Caco-2 (cell line): Measurements from ENCODE around the gene FGG. TPM values are rescaled to one million over a fixed set of nuclear protein-coding genes. Genes with fewer than 3 reads are reported as not detected.

Experiments used
- BruUV-seq: library from RNA; stranded (reverse); fragments of 400-500 nt; replicated peaks from 2 replicates; lab custom pipeline; 2021; lab: Mats Ljungman, UMichigan
- CTCF ChIA-PET: fragments of 300-600 bp; sonication (Branson Sonifier 250); formaldehyde crosslinking; loops from one replicate; lab custom pipeline; 2022; ENCODE audit warnings: antibody characterized with exemption; lab: Charles Lee
- POLR2A ChIA-PET: fragments of 300-600 bp; sonication (Branson Sonifier 250); formaldehyde crosslinking; loops from one replicate; lab custom pipeline; 2022; ENCODE audit warnings: antibody characterized with exemption; lab: Charles Lee
- DNase-seq, 2 experiments: peaks; one replicate each; pipeline versions ENCODE4 v3.0.0 to v3.0.0-alpha.2; 2020 to 2022
- H3K27me3 ChIP-seq: replicated peaks from 2 replicates; pipeline ENCODE4 v1.6.0; 2011; ENCODE audit warnings: low read length; ENCODE audit not compliant: control insufficient read depth, insufficient read depth
- H3K36me3 ChIP-seq: 2 replicates; pipeline ENCODE4 v1.5.1; 2011; ENCODE audit warnings: low read length; ENCODE audit not compliant: control insufficient read depth, insufficient read depth
- H3K4me1 ChIP-seq: fragments of 250-450 bp; sonication (Bioruptor Pico); 2 replicates; pipeline ENCODE4 v1.5.1; 2020; ENCODE audit warnings: mild to moderate bottlenecking
- H3K4me3 ChIP-seq: 2 replicates; pipeline ENCODE4 v1.5.1; 2011; ENCODE audit warnings: low read depth, mild to moderate bottlenecking, control low read depth, low read length
- H3K9me3 ChIP-seq: fragments of 250-450 bp; sonication (Bioruptor Pico); 2 replicates; pipeline ENCODE4 v1.5.1; 2020; ENCODE audit warnings: mild to moderate bottlenecking, moderate library complexity
- H3K27ac Mint-ChIP-seq: one replicate; pipeline ENCODE4 v1.8.0; 2022; ENCODE audit warnings: mixed read lengths; ENCODE audit not compliant: unreplicated experiment
- H3K27me3 Mint-ChIP-seq: one replicate; pipeline ENCODE4 v1.8.0; 2022; ENCODE audit warnings: mixed read lengths; ENCODE audit not compliant: insufficient read depth, unreplicated experiment
- H3K36me3 Mint-ChIP-seq: one replicate; pipeline ENCODE4 v1.8.0; 2022; ENCODE audit warnings: mild to moderate bottlenecking, mixed read lengths; ENCODE audit not compliant: insufficient read depth, unreplicated experiment
- H3K4me1 Mint-ChIP-seq: one replicate; pipeline ENCODE4 v1.8.0; 2022; ENCODE audit warnings: low read depth, mixed read lengths; ENCODE audit not compliant: unreplicated experiment
- H3K4me3 Mint-ChIP-seq: one replicate; pipeline ENCODE4 v1.8.0; 2022; ENCODE audit warnings: mild to moderate bottlenecking, moderate library complexity, mixed read lengths; ENCODE audit not compliant: unreplicated experiment
- H3K9me3 Mint-ChIP-seq: one replicate; pipeline ENCODE4 v1.8.0; 2022; ENCODE audit warnings: mixed read lengths; ENCODE audit not compliant: unreplicated experiment
- CTCF ChIP-seq, 2 experiments: fragments of 200-600 bp in 1 of 2; IDR thresholded peaks; 1 replicate in 1 of 2; 2 replicates in 1 of 2; pipeline versions ENCODE4 v1.5.1 to v1.8.0; 2011 to 2022; ENCODE audit warnings: antibody characterized with exemption in 1 of 2, control low read depth in 1 of 2, inconsistent platforms in 1 of 2, low read depth in 1 of 2, low read length in 1 of 2, mild to moderate bottlenecking in 1 of 2, moderate library complexity in 1 of 2; ENCODE audit not compliant: insufficient read depth in 1 of 2, severe bottlenecking in 1 of 2, unreplicated experiment in 1 of 2
- intact Hi-C: fragments of 100-400 bp; cut with micrococcal nuclease; formaldehyde crosslinking; loops from one replicate; pipeline ENCODE4 v1.10.0; 2022; ENCODE audit not compliant: unreplicated experiment
- total RNA-seq: library from RNA; stranded (reverse); gene quantifications from 2 replicates; pipeline ENCODE4 v1.2.3, GENCODE V29; 2022

Gene FGG
- total RNA-seq, 1 experiment from 2014 or later = 121 TPM

- no peaks in the 10 kb centered on the region for H3K27me3 ChIP-seq
- no peak for DNase-seq
- Mint-ChIP-seq H3K36me3 (peaks cover 11% of the 10 kb centered on the region), H3K4me3 (no peak overlapping the region), H3K27ac (no peak overlapping the region), H3K4me1 (peaks cover 2% of the 10 kb centered on the region), H3K27me3 (no peaks in the 10 kb centered on the region), H3K9me3 (no peaks in the 10 kb centered on the region)
- H3K9me3 ChIP-seq = no peaks in the 10 kb centered on the region
- no peak overlapping the region for H3K4me3 ChIP-seq
- BruUV-seq = no TSS peak
- POLR2A ChIA-PET = no interaction called here
- H3K4me1 ChIP-seq = peaks cover 6% of the 10 kb centered on the region
- peaks cover 2% of the 10 kb centered on the region; the same call in 1 of the 2 replicates for H3K36me3 ChIP-seq
- TF ChIP-seq CTCF (IDR thresholded peaks at IDR 0.05; ENCODE audit: insufficient read depth in 1 of 2, low read depth in 1 of 2, low read length in 1 of 2, severe bottlenecking in 1 of 2, unreplicated experiment in 1 of 2) = no peak
- intact Hi-C loops = no loop called here
- CTCF ChIA-PET = interaction anchor here (1.6 kb wide), 1 partner anchor 25 kb away, joined by 3 read pairs; no protein-coding TSS in a partner anchor
Observed at GRCh38 chr4:154584259-154584658, 28.2 kb downstream of the FGG start.

- H3K27ac Mint-ChIP-seq = no peak overlapping the region
- POLR2A ChIA-PET = no interaction called here
- Histone ChIP-seq H3K36me3 (peaks cover 2% of the 10 kb centered on the region; the same call in 1 of the 2 replicates), H3K4me1 (no peaks in the 10 kb centered on the region), H3K27me3 (no peaks in the 10 kb centered on the region), H3K9me3 (no peaks in the 10 kb centered on the region), H3K4me3 (no peak overlapping the region)
- no peak overlapping the region for H3K4me3 Mint-ChIP-seq
- no peaks in the 10 kb centered on the region for H3K4me1 Mint-ChIP-seq
- intact Hi-C loops = no loop called here
- BruUV-seq = no TSS peak
- no peaks in the 10 kb centered on the region for H3K9me3 Mint-ChIP-seq
- CTCF ChIA-PET = interaction anchor here (1.6 kb wide), 1 partner anchor 24 kb away, joined by 3 read pairs; no protein-coding TSS in a partner anchor
- no peak for TF ChIP-seq CTCF (IDR thresholded peaks at IDR 0.05; ENCODE audit: insufficient read depth in 1 of 2, low read depth in 1 of 2, low read length in 1 of 2, severe bottlenecking in 1 of 2, unreplicated experiment in 1 of 2)
- peaks cover 10% of the 10 kb centered on the region for H3K36me3 Mint-ChIP-seq
- DNase-seq = no peak
- H3K27me3 Mint-ChIP-seq = no peaks in the 10 kb centered on the region
Observed at GRCh38 chr4:154583677-154584076, 28.8 kb downstream of the FGG start.

- H3K27me3 Mint-ChIP-seq = no peaks in the 10 kb centered on the region
- POLR2A ChIA-PET = no interaction called here
- H3K36me3 ChIP-seq = peaks cover 2% of the 10 kb centered on the region; the same call in 1 of the 2 replicates
- no peak overlapping the region for H3K4me3 ChIP-seq
- no peaks in the 10 kb centered on the region for H3K4me1 Mint-ChIP-seq
- H3K4me1 ChIP-seq = no peaks in the 10 kb centered on the region
- H3K9me3 Mint-ChIP-seq = no peaks in the 10 kb centered on the region
- no peak overlapping the region for H3K4me3 Mint-ChIP-seq
- H3K9me3 ChIP-seq = no peaks in the 10 kb centered on the region
- H3K36me3 Mint-ChIP-seq = peaks cover 10% of the 10 kb centered on the region
- no peaks in the 10 kb centered on the region for H3K27me3 ChIP-seq
- no peak for DNase-seq
- no peak overlapping the region for H3K27ac Mint-ChIP-seq
- CTCF ChIA-PET = no interaction called here
- intact Hi-C loops = no loop called here
- BruUV-seq = no TSS peak
- no peak for TF ChIP-seq CTCF (IDR thresholded peaks at IDR 0.05; ENCODE audit: insufficient read depth in 1 of 2, low read depth in 1 of 2, low read length in 1 of 2, severe bottlenecking in 1 of 2, unreplicated experiment in 1 of 2)
Observed at GRCh38 chr4:154583230-154583629, 29.2 kb downstream of the FGG start.
